K562 (cell line): Measurements from ENCODE around the gene CYSTM1. TPM values are rescaled to one million over a fixed set of nuclear protein-coding genes. Genes with fewer than 3 reads are reported as not detected.

ENCODE experiments used
- ATAC-seq: fragments of 200-7000 bp; cut with Tn5 transposase; 3 replicates; pipeline ENCODE4 v1.9.1; 2020; ENCODE audit warnings: moderate library complexity
- BruUV-seq: library from RNA; stranded (reverse); fragments of 400-500 nt; replicated peaks from 2 replicates; lab custom pipeline; 2021; lab: Mats Ljungman, UMichigan
- CTCF ChIA-PET: fragments of 300-600 bp; formaldehyde crosslinking; extraction: SDS; loops from one replicate; lab custom pipeline; 2021; ENCODE audit warnings: low intra/inter-chr PET ratio; lab: Yijun Ruan, JAX
- POLR2A ChIA-PET: fragments of 300-600, 350-650 bp; sonication (Branson Sonifier 250); formaldehyde crosslinking; extraction: SDS; loops from one replicate; lab custom pipeline; 2021; ENCODE audit warnings: antibody characterized with exemption, inconsistent platforms; lab: Yijun Ruan, JAX
- DNase-seq, 4 experiments: peaks; one replicate each; pipeline versions ENCODE4 v3.0.0 to v3.0.0-alpha.2; 2011 to 2018; ENCODE audit warnings: low spot score in 3 of 4, mixed read lengths in 3 of 4; ENCODE audit errors: extremely low read depth in 1 of 4
- FAIRE-seq: peaks from 2 replicates; lab custom pipeline; 2011; peaks lifted over from hg19 to GRCh38; lab: Jason Lieb, UNC
- H2AFZ ChIP-seq: 2 replicates; pipeline ENCODE4 v1.6.0; 2011; ENCODE audit warnings: low read depth, low read length, control low read depth, inconsistent platforms
- H3K27ac ChIP-seq: fragments of 200-600 bp; 3 replicates; pipeline ENCODE4 v1.8.0; 2011; ENCODE audit warnings: low read depth, mild to moderate bottlenecking, control low read depth, inconsistent platforms, low read length, moderate library complexity, mixed read lengths; ENCODE audit errors: extremely low read depth
- H3K27me3 ChIP-seq, 2 experiments: fragments of 300-600 bp in 1 of 2; 2 replicates in 1 of 2; 3 replicates in 1 of 2; pipeline versions ENCODE4 v1.6.0 to v1.8.0; 2011; ENCODE audit warnings: inconsistent platforms in 2 of 2, low read length in 2 of 2, mild to moderate bottlenecking in 1 of 2, mixed read lengths in 1 of 2, moderate library complexity in 1 of 2; ENCODE audit not compliant: control insufficient read depth in 2 of 2, insufficient read depth in 2 of 2
- H3K36me3 ChIP-seq: fragments of 300-600 bp; 3 replicates; pipeline ENCODE4 v1.8.0; 2011; ENCODE audit warnings: mild to moderate bottlenecking, low read length, inconsistent platforms; ENCODE audit not compliant: control insufficient read depth, insufficient read depth
- H3K4me1 ChIP-seq, 2 experiments: fragments of 200-600 bp in 1 of 2; replicated peaks in 1 of 2; 2 replicates in 1 of 2; 3 replicates in 1 of 2; pipeline versions ENCODE4 v1.5.1 to v1.8.0; 2011; ENCODE audit warnings: inconsistent platforms in 2 of 2, low read length in 2 of 2, mild to moderate bottlenecking in 1 of 2, mixed read lengths in 1 of 2, moderate library complexity in 1 of 2; ENCODE audit not compliant: control insufficient read depth in 2 of 2, insufficient read depth in 2 of 2
- H3K4me2 ChIP-seq: 2 replicates; pipeline ENCODE4 v1.6.1; 2011; ENCODE audit warnings: low read length, control low read depth, inconsistent platforms, mixed read lengths; ENCODE audit not compliant: insufficient read depth
- H3K4me3 ChIP-seq: fragments of 200-600 bp; sonication (generic), shearing (Covaris generic); 2 replicates; pipeline ENCODE4 v1.5.1; 2016; ENCODE audit warnings: control low read depth, inconsistent platforms
- H3K79me2 ChIP-seq: fragments of 200-600 bp; 3 replicates; pipeline ENCODE4 v1.8.0; 2011; ENCODE audit warnings: low read length, inconsistent platforms; ENCODE audit not compliant: control insufficient read depth, insufficient read depth
- H3K9ac ChIP-seq, 2 experiments: 2 replicates each; pipeline versions ENCODE4 v1.6.0 to v1.6.1; 2011; ENCODE audit warnings: low read depth in 2 of 2, low read length in 2 of 2, control low read depth in 1 of 2, inconsistent platforms in 1 of 2, mild to moderate bottlenecking in 1 of 2, mixed read lengths in 1 of 2; ENCODE audit not compliant: insufficient read depth in 1 of 2
- H3K9me1 ChIP-seq: one replicate; pipeline ENCODE4 v1.6.0; 2011; ENCODE audit warnings: inconsistent platforms, mild to moderate bottlenecking, low read length, moderate library complexity; ENCODE audit not compliant: control insufficient read depth, insufficient read depth
- H3K9me3 ChIP-seq: replicated peaks from 2 replicates; pipeline ENCODE4 v1.5.1; 2011; ENCODE audit warnings: low read depth, low read length, inconsistent platforms; ENCODE audit not compliant: control insufficient read depth, insufficient read depth
- H4K20me1 ChIP-seq: replicated peaks from 2 replicates; pipeline ENCODE4 v1.6.1; 2011; ENCODE audit warnings: low read length, inconsistent platforms, mixed read lengths; ENCODE audit not compliant: control insufficient read depth, insufficient read depth
- CEBPZ ChIP-seq: fragments of 150-350 bp; IDR thresholded peaks from 2 replicates; pipeline ENCODE4 v1.6.1; 2014; ENCODE audit warnings: low read depth, mild to moderate bottlenecking, low read length, borderline replicate concordance
- DEAF1 ChIP-seq: fragments of 450-650 bp; formaldehyde crosslinking; IDR thresholded peaks from 2 replicates; pipeline ENCODE4 v1.4.0; 2020; ENCODE audit warnings: mild to moderate bottlenecking, moderate library complexity
- FOSL1 ChIP-seq: fragments of 200-800 bp; sonication (Bioruptor generic); conservative IDR thresholded peaks from 2 replicates; pipeline ENCODE4 v1.6.1; 2016; ENCODE audit warnings: missing genetic modification characterization, missing compliant biosample characterization
- HDAC8 ChIP-seq: fragments of 450-650 bp; IDR thresholded peaks from 2 replicates; pipeline ENCODE4 v1.6.1; 2016; ENCODE audit warnings: mild to moderate bottlenecking, missing genetic modification characterization, moderate library complexity, missing compliant biosample characterization
- HSF4 ChIP-seq: fragments of 250-450 bp; sonication (Bioruptor Pico); IDR thresholded peaks from 2 replicates; pipeline ENCODE4 v2.1.2; 2022; ENCODE audit warnings: mild to moderate bottlenecking, moderate library complexity, borderline replicate concordance
- KLF13 ChIP-seq: fragments of 450-650 bp; IDR thresholded peaks from 2 replicates; pipeline ENCODE4 v1.6.1; 2016; ENCODE audit warnings: missing genetic modification characterization, low read depth, mild to moderate bottlenecking, missing compliant biosample characterization, moderate library complexity, borderline replicate concordance
- MAFK ChIP-seq: IDR thresholded peaks from 2 replicates; pipeline ENCODE4 v1.6.1; 2011; ENCODE audit warnings: low read length, improper control_type of control experiment
- NR2C1 ChIP-seq, 2 experiments: fragments of 450-650 bp; IDR thresholded peaks; 2 replicates each; pipeline ENCODE4 v1.6.1; 2017; ENCODE audit warnings: mild to moderate bottlenecking in 2 of 2, antibody characterized with exemption in 1 of 2, inconsistent platforms in 1 of 2, missing compliant biosample characterization in 1 of 2, missing genetic modification characterization in 1 of 2
- SETDB1 ChIP-seq: IDR thresholded peaks from one replicate; pipeline ENCODE4 v1.6.1; 2012; ENCODE audit warnings: low read length, control low read depth, inconsistent platforms
- WHSC1 ChIP-seq: IDR thresholded peaks from one replicate; pipeline ENCODE4 v1.6.1; 2012; ENCODE audit warnings: low read length, control low read depth, inconsistent platforms
- ZBTB8A ChIP-seq: fragments of 450-650 bp; IDR thresholded peaks from 2 replicates; pipeline ENCODE4 v1.6.1; 2018; ENCODE audit warnings: mild to moderate bottlenecking, moderate library complexity; ENCODE audit not compliant: partially characterized antibody
- ZEB2 ChIP-seq: fragments of 450-650 bp; IDR thresholded peaks from 2 replicates; pipeline ENCODE4 v1.6.1; 2016
- ZNF830 ChIP-seq: fragments of 250-450 bp; sonication (Bioruptor Pico); IDR thresholded peaks from 2 replicates; pipeline ENCODE4 v1.5.0; 2021; ENCODE audit warnings: mild to moderate bottlenecking
- ZZZ3 ChIP-seq: fragments of 450-650 bp; IDR thresholded peaks from 2 replicates; pipeline ENCODE4 v1.6.1; 2016; ENCODE audit warnings: antibody characterized with exemption, mild to moderate bottlenecking, moderate library complexity
- WGBS: fragments of 100-300 bp; shearing (Covaris generic); methylation state at CpG from one replicate; pipeline ENCODE4 v1.1.6; 2016; ENCODE audit warnings: low coverage, mixed read lengths; ENCODE audit not compliant: insufficient coverage; ENCODE audit errors: missing lambda C conversion rate; 5-methylcytosine and 5-hydroxymethylcytosine counted together
- in situ Hi-C: fragments of 300-500 bp; cut with MboI; formaldehyde crosslinking; loops from 4 replicates; pipeline ENCODE4 v1.15.0; 2018; ENCODE audit warnings: inconsistent platforms, mixed read lengths
- intact Hi-C: fragments of 100-400 bp; cut with micrococcal nuclease; formaldehyde crosslinking; loops from 2 replicates; pipeline ENCODE4 v1.14.2; 2022
- polyA plus RNA-seq, 8 experiments: library from polyadenylated mRNA; depleted of rRNA in 4 of 8; stranded (reverse) in 5 of 8; unstranded in 3 of 8; fragments of >200 nt; fragmentation: Nextera tagmentation in 2 of 8; fragmentation: Illumina TruSeq in 1 of 8; extraction: Ambion mirVana in 2 of 8; extraction: Trizol in 1 of 8; gene quantifications; 2 replicates each; pipeline versions ENCODE4 v1.2.1 to v1.2.3, GENCODE V29; 2011 to 2014; ENCODE audit warnings: inconsistent platforms in 1 of 8, missing spikeins in 1 of 8
- total RNA-seq, 7 experiments: library from RNA; depleted of rRNA in 6 of 7; stranded (reverse); fragments of >200 nt in 6 of 7; fragmentation: Illumina TruSeq in 2 of 7; extraction: Trizol in 2 of 7; gene quantifications; 2 replicates each; pipeline versions ENCODE4 v1.2.1 to v1.2.3, GENCODE V29; 2011 to 2021; ENCODE audit warnings: low replicate concordance in 1 of 7

Gene CYSTM1
- total and polyA plus RNA-seq, 9 of the 15 experiments (the other 6 are each of a cell fraction or from before 2014, with no cell fraction given) = 76.1 to 422 (median 108) TPM

GRCh38 chr5:140192715-140193430 is 17.9 kb downstream of the CYSTM1 start (continued):
- TF ChIP-seq SETDB1 (no peak), ZEB2 (no peak), FOSL1 (peak; percentile 54; the same call in 1 of the 2 replicates), HSF4 (no peak), HDAC8 (tag) (0 out of 2 replicates have a peak, but pooled peaks have one; percentile 29), NR2C1 (IDR thresholded peaks at IDR 0.05) (no peak), NR2C1 (tag; IDR thresholded peaks at IDR 0.05) (peak; percentile 34; the same call in 1 of the 2 replicates)

- no TSS peak for BruUV-seq
- ATAC-seq = no peak
- FAIRE-seq = no peak
- Histone ChIP-seq H3K4me1 (peaks cover 0 to 26% of the 10 kb centered on the region in 2 experiments; a peak in 3 of 5 replicates), H2AFZ (no peak overlapping the region), H3K27me3 (no peaks in the 10 kb centered on the region), H4K20me1 (no peaks in the 10 kb centered on the region), H3K27ac (no peak overlapping the region), H3K9ac (no peak overlapping the region), H3K36me3 (peaks cover 39% of the 10 kb centered on the region), H3K4me2 (no peak overlapping the region), H3K4me3 (no peak overlapping the region), H3K79me2 (peaks cover 49% of the 10 kb centered on the region), H3K9me1 (no peaks in the 10 kb centered on the region), H3K9me3 (no peaks in the 10 kb centered on the region)
- 56% methylated on average over 2 of the region's 2 CpGs for WGBS
- intact Hi-C loops (no loop called here), in situ Hi-C loops (no loop called here)
- no peak for DNase-seq
- CTCF ChIA-PET = no interaction called here
- POLR2A ChIA-PET = interaction anchor here (0.6 to 1.7 kb wide), 3 partner anchors 19 to 22 kb away, joined by 3 to 5 read pairs (median 4); partner anchors contain the start of gene CYSTM1
- TF ChIP-seq ZNF830 (CRISPR knock-in tag) (no peak), WHSC1 (no peak), DEAF1 (CRISPR knock-in tag) (no peak), MAFK (no peak), FOSL1 (no peak), CEBPZ (no peak), KLF13 (tag) (no peak), ZZZ3 (no peak), ZBTB8A (no peak)
These were observed 19.7 kb downstream of the CYSTM1 start for GRCh38 chr5:140194662-140195061.
